Smooth muscle cell (in vitro differentiated cells): ENCODE data around the gene INSR. TPM values are rescaled to one million over a fixed set of nuclear protein-coding genes. Genes with fewer than 3 reads are reported as not detected.

ENCODE experiments used
- DNase-seq: peaks from one replicate; lab custom pipeline; 2025; ENCODE audit not compliant: unreplicated experiment; lab: John Stamatoyannopoulos, UW
- H2AFZ ChIP-seq: fragments of 200-600 bp; sonication (generic); 2 replicates; pipeline ENCODE4 v1.6.0; 2016; ENCODE audit warnings: antibody characterized with exemption, low read depth, mild to moderate bottlenecking
- H3F3A ChIP-seq: fragments of 200-600 bp; sonication (generic); 2 replicates; pipeline ENCODE4 v1.6.0; 2017; ENCODE audit warnings: antibody characterized with exemption, low read depth
- H3K27ac ChIP-seq: fragments of 200-600 bp; sonication (generic); 2 replicates; pipeline ENCODE4 v1.5.1; 2016; ENCODE audit warnings: low read depth, mild to moderate bottlenecking
- H3K27me3 ChIP-seq: fragments of 200-600 bp; sonication (generic); 2 replicates; pipeline ENCODE4 v1.6.1; 2016; ENCODE audit warnings: low read depth, mild to moderate bottlenecking
- H3K36me3 ChIP-seq: fragments of 200-600 bp; sonication (generic); 2 replicates; pipeline ENCODE4 v1.5.1; 2016; ENCODE audit warnings: low read depth
- H3K4me1 ChIP-seq: fragments of 200-600 bp; sonication (generic); 2 replicates; pipeline ENCODE4 v1.5.1; 2016; ENCODE audit warnings: low read depth
- H3K4me2 ChIP-seq: fragments of 200-600 bp; sonication (generic); 2 replicates; pipeline ENCODE4 v1.6.0; 2016; ENCODE audit warnings: mild to moderate bottlenecking
- H3K4me3 ChIP-seq: fragments of 200-600 bp; sonication (generic); 2 replicates; pipeline ENCODE4 v1.5.1; 2016; ENCODE audit warnings: mild to moderate bottlenecking
- H3K79me2 ChIP-seq: fragments of 200-600 bp; sonication (generic); 2 replicates; pipeline ENCODE4 v1.6.0; 2016; ENCODE audit warnings: low read depth, mild to moderate bottlenecking
- H3K9ac ChIP-seq: fragments of 200-600 bp; sonication (generic); 2 replicates; pipeline ENCODE4 v1.6.0; 2016; ENCODE audit warnings: low read depth
- H3K9me3 ChIP-seq: fragments of 200-600 bp; sonication (generic); replicated peaks from 2 replicates; pipeline ENCODE4 v1.5.1; 2016; ENCODE audit warnings: low read depth
- H4K20me1 ChIP-seq: fragments of 200-600 bp; sonication (generic); 2 replicates; pipeline ENCODE4 v1.6.0; 2016; ENCODE audit warnings: low read depth
- WGBS: methylation state at CpG from one replicate; pipeline ENCODE4 v1.1.7; 2016; ENCODE audit warnings: low lambda C conversion rate; 5-methylcytosine and 5-hydroxymethylcytosine counted together
- polyA plus RNA-seq: library from polyadenylated mRNA; unstranded; fragments of >200 nt; fragmentation: Nextera tagmentation; extraction: Ambion mirVana; gene quantifications from 2 replicates; pipeline ENCODE4 v1.2.1, GENCODE V29; 2016
- total RNA-seq: library from RNA; depleted of rRNA; stranded (reverse); fragments of >200 nt; gene quantifications from 2 replicates; pipeline ENCODE4 v1.2.3, GENCODE V29; 2014
- TF ChIP-seq, protein P1 (sequence below): fragments of 200-600 bp; sonication (generic); IDR thresholded peaks from 2 replicates; pipeline ENCODE4 v1.5.1; 2017; ENCODE audit warnings: borderline replicate concordance, mild to moderate bottlenecking, antibody characterized with exemption; ENCODE audit not compliant: insufficient read depth, poor library complexity, severe bottlenecking

INSR gene
- total and polyA plus RNA-seq, 2 experiments from 2014 or later, result 2.8 to 12.7 TPM

DNA sequence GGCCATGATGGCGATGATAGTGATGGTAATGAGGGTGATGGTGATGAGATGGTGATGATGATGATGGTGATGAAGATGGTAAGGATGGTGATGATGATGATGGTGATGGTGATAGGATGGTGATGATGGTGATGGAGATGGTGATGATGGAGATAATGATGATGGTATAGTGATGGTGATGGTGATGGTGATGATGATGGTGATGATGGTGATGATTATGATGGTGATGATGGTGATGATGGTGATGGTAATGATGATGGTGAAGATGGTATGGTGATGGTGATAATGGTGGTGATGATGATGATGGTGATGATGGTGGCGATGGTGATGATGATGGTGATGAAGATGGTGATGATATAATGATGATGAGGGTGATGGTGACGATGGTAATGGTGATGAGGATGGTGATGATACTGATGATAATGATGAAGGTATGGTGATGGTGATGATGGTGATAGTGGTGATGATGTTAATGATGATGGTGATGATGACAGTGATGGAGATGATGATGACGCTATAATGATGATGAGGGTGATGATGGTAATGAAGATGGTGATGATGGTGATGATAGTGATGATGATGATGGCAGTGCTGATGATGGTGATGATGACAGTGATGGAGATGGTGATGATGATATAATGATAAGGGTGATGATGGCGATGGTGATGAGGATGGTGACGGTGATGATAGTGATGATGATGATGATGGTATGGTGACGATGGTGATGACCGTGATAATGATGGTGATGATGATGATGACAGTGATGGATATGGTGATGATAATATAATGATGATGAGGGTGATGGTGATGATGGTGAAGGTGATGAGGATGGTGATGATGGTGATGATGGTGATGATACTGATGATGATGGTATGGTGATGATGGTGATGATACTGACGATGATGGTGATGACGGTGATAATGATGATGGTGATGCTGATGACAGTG lies 187.2 kb downstream of the INSR start:
- Histone ChIP-seq H3K4me2 (no peak overlapping the region), H3K27ac (no peak overlapping the region), H4K20me1 (no peaks in the 10 kb centered on the region), H3K9ac (no peak overlapping the region), H3F3A (no peaks in the 10 kb centered on the region), H3K36me3 (no peaks in the 10 kb centered on the region), H3K4me3 (no peak overlapping the region), H3K9me3 (no peaks in the 10 kb centered on the region), H3K27me3 (no peaks in the 10 kb centered on the region), H3K79me2 (no peaks in the 10 kb centered on the region), H3K4me1 (no peaks in the 10 kb centered on the region), H2AFZ (no peak overlapping the region)
- TF ChIP-seq, protein P1, sequence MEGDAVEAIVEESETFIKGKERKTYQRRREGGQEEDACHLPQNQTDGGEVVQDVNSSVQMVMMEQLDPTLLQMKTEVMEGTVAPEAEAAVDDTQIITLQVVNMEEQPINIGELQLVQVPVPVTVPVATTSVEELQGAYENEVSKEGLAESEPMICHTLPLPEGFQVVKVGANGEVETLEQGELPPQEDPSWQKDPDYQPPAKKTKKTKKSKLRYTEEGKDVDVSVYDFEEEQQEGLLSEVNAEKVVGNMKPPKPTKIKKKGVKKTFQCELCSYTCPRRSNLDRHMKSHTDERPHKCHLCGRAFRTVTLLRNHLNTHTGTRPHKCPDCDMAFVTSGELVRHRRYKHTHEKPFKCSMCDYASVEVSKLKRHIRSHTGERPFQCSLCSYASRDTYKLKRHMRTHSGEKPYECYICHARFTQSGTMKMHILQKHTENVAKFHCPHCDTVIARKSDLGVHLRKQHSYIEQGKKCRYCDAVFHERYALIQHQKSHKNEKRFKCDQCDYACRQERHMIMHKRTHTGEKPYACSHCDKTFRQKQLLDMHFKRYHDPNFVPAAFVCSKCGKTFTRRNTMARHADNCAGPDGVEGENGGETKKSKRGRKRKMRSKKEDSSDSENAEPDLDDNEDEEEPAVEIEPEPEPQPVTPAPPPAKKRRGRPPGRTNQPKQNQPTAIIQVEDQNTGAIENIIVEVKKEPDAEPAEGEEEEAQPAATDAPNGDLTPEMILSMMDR, result no peak
- 94% methylated on average over 10 of the region's 10 CpGs for WGBS
- no peak for DNase-seq

DNA sequence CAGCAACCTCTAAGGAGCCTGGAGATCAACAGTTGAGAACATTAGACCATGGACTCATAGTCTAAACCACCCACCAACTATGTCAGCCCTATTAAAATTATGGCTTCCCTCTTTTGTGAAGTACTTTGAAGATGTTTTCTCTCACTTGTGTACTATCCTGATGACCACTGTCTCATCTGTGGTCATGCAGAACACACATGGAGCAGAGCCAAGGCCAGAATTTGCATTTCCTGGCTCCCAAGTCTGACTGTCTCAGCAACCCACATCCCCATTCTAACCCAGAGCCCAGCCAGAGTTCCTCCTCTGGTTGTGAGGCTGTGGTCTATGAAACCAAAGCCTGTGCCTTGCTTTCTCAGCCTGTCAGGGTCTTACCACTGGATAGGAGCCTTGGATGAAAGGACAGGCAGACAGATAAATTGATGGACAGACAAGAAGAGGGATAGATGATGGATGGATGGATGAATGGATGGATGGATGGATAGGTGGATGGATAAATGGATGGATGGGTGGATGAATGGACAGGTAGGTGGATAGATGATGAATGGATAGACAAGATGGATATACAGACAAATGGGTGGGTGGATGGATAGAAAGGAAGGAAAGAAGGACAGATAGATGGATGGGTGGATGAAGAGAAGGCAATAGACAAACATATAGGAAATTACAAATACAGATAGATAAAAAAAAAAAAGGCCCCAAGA lies 189.3 kb downstream of the INSR start:
- DNase-seq, result no peak
- Histone ChIP-seq H3K9me3 (no peaks in the 10 kb centered on the region), H3F3A (no peaks in the 10 kb centered on the region), H3K27me3 (no peaks in the 10 kb centered on the region), H3K27ac (no peak overlapping the region), H3K79me2 (no peaks in the 10 kb centered on the region), H4K20me1 (no peaks in the 10 kb centered on the region), H3K4me3 (no peak overlapping the region), H3K9ac (no peak overlapping the region), H3K4me1 (no peaks in the 10 kb centered on the region), H3K36me3 (no peaks in the 10 kb centered on the region), H2AFZ (no peak overlapping the region), H3K4me2 (no peak overlapping the region)
- TF ChIP-seq, protein P1, result no peak

DNA sequence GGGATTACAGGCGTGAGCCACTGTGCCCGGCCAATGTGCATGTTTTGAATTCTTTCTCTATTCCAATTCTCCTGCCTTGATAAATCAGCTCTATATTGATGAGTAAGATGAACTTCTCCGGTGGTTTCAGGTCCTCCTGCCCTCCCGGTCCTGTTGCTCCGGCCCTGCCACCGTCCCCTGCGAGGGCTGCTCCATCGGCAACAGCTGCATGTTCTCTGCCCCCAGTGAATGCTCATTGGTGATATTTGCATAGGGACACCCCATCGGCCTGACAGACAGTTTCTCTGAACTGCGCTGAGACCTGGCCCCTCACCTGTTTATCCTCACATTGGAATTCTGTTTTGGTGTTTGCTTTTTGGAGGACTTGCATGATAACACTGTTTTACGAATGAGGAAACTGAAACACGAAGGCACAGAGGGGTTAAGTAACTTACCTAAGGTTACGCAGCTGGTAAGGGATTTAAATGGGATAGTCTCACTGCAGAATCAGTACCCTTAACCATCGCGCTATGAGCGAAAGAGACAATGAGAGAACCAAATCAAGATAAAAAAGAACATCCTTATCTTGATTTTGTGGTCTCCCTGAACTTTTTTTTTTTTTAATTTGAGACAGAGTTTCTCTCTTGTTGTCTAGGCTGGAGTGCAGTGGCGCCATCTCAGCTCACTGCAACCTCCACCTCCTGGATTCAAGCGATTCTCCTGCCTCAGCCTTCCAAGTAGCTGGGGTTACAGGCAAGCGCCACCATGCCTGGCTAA lies 192.5 kb downstream of the INSR start:
- TF ChIP-seq, protein P1, result no peak
- H3K4me2 ChIP-seq, result no peak overlapping the region
- no peaks in the 10 kb centered on the region for H3K79me2 ChIP-seq
- H3K27ac ChIP-seq, result no peak overlapping the region
- H3K9ac ChIP-seq, result no peak overlapping the region
- H4K20me1 ChIP-seq, result no peaks in the 10 kb centered on the region
- no peak for DNase-seq
- H2AFZ ChIP-seq, result no peak overlapping the region
- H3K4me1 ChIP-seq, result no peaks in the 10 kb centered on the region
- no peaks in the 10 kb centered on the region for H3F3A ChIP-seq
- no peaks in the 10 kb centered on the region for H3K36me3 ChIP-seq
- WGBS, result 86% methylated on average over 19 of the region's 19 CpGs
- H3K4me3 ChIP-seq, result no peak overlapping the region
- H3K27me3 ChIP-seq, result no peaks in the 10 kb centered on the region
- H3K9me3 ChIP-seq, result no peaks in the 10 kb centered on the region
